Neuronal stem cell (in vitro differentiated cells): Measurements from ENCODE around the gene RNU1-3.
A peak's percentile ranks its signal among the peaks of the same experiment; 100 is the strongest.
"Not testable (repeated sequence)": the region's sequence is repeated elsewhere in the genome, so short reads cannot be mapped to it uniquely, and the experiment has no call there.

Experiments
- DNase-seq: peaks from one replicate; pipeline ENCODE4 v3.0.0-alpha.2; 2013; ENCODE audit warnings: low spot score
- H2AFZ ChIP-seq: one replicate; pipeline ENCODE4 v1.6.1; 2013; ENCODE audit warnings: mild to moderate bottlenecking, low read length, inconsistent platforms
- H2AK5ac ChIP-seq: 2 replicates; pipeline ENCODE4 v1.6.1; 2013; ENCODE audit warnings: low read depth, mild to moderate bottlenecking, inconsistent platforms, low read length, moderate library complexity, mixed read lengths
- H2BK120ac ChIP-seq: 2 replicates; pipeline ENCODE4 v1.6.1; 2013; ENCODE audit warnings: low read depth, mild to moderate bottlenecking, inconsistent platforms, low read length, moderate library complexity, mixed read lengths
- H2BK12ac ChIP-seq: one replicate; pipeline ENCODE4 v1.6.1; 2013; ENCODE audit warnings: low read length, inconsistent platforms
- H2BK15ac ChIP-seq: 2 replicates; pipeline ENCODE4 v1.6.1; 2013; ENCODE audit warnings: mild to moderate bottlenecking, low read length, inconsistent platforms, mixed read lengths
- H2BK5ac ChIP-seq: one replicate; pipeline ENCODE4 v1.6.1; 2013; ENCODE audit warnings: inconsistent platforms, mild to moderate bottlenecking, low read length, moderate library complexity
- H3K14ac ChIP-seq: one replicate; pipeline ENCODE4 v1.6.1; 2013; ENCODE audit warnings: low read length, inconsistent platforms
- H3K18ac ChIP-seq: 2 replicates; pipeline ENCODE4 v1.6.1; 2013; ENCODE audit warnings: low read length, inconsistent platforms
- H3K23ac ChIP-seq: 2 replicates; pipeline ENCODE4 v1.6.1; 2013; ENCODE audit warnings: low read depth, mild to moderate bottlenecking, mixed read lengths, low read length, inconsistent platforms; ENCODE audit not compliant: poor library complexity
- H3K27ac ChIP-seq: replicated peaks from 3 replicates; pipeline ENCODE4 v1.5.1; 2013; ENCODE audit warnings: low read length, inconsistent platforms
- H3K27me3 ChIP-seq, 3 experiments: 2 replicates each; pipeline ENCODE4 v1.6.1; 2013; ENCODE audit warnings: low read length in 3 of 3, mild to moderate bottlenecking in 2 of 3, inconsistent platforms in 1 of 3, low read depth in 1 of 3, mixed read lengths in 1 of 3, moderate library complexity in 1 of 3; ENCODE audit not compliant: control insufficient read depth in 3 of 3, insufficient read depth in 3 of 3
- H3K36me3 ChIP-seq, 2 donors: replicated peaks in 1 of 2; 2 replicates each; pipeline ENCODE4 v1.6.1; 2013; ENCODE audit warnings: low read length in 2 of 2; ENCODE audit not compliant: control insufficient read depth in 2 of 2, insufficient read depth in 2 of 2
- H3K4ac ChIP-seq: 2 replicates; pipeline ENCODE4 v1.6.1; 2013; ENCODE audit warnings: inconsistent platforms, mild to moderate bottlenecking, low read length, moderate library complexity
- H3K4me1 ChIP-seq, 2 donors: 1 replicate in 1 of 2; 2 replicates in 1 of 2; pipeline ENCODE4 v1.6.1; 2013; ENCODE audit warnings: low read length in 2 of 2, low read depth in 1 of 2; ENCODE audit not compliant: control insufficient read depth in 2 of 2, insufficient read depth in 1 of 2
- H3K4me2 ChIP-seq: one replicate; pipeline ENCODE4 v1.6.1; 2013; ENCODE audit warnings: mild to moderate bottlenecking, low read length, inconsistent platforms; ENCODE audit not compliant: insufficient read depth, poor library complexity, severe bottlenecking
- H3K4me3 ChIP-seq, 2 donors: 2 replicates each; pipeline ENCODE4 v1.5.1; 2013; ENCODE audit warnings: low read length in 2 of 2, mild to moderate bottlenecking in 2 of 2, inconsistent platforms in 1 of 2, moderate library complexity in 1 of 2
- H3K79me1 ChIP-seq: one replicate; pipeline ENCODE4 v1.6.1; 2013; ENCODE audit warnings: low read depth, mild to moderate bottlenecking, inconsistent platforms, low read length, moderate library complexity
- H3K9ac ChIP-seq: one replicate; pipeline ENCODE4 v1.6.1; 2013; ENCODE audit warnings: mild to moderate bottlenecking, low read depth, low read length, inconsistent platforms; ENCODE audit not compliant: poor library complexity
- H3K9me3 ChIP-seq, 2 donors: replicated peaks in 1 of 2; 2 replicates each; pipeline versions ENCODE3 to v1.6.1; 2013; ENCODE audit warnings: low read length in 2 of 2, mild to moderate bottlenecking in 2 of 2, inconsistent platforms in 1 of 2, low read depth in 1 of 2, mixed read lengths in 1 of 2, moderate library complexity in 1 of 2; ENCODE audit not compliant: control insufficient read depth in 2 of 2, insufficient read depth in 1 of 2
- H4K8ac ChIP-seq: one replicate; pipeline ENCODE4 v1.6.1; 2013; ENCODE audit warnings: low read depth, mild to moderate bottlenecking, inconsistent platforms, low read length, moderate library complexity
- H4K91ac ChIP-seq: one replicate; pipeline ENCODE4 v1.6.1; 2013; ENCODE audit warnings: low read length, low read depth, mild to moderate bottlenecking, inconsistent platforms; ENCODE audit not compliant: poor library complexity
- WGBS, 2 donors: extraction: QIAGEN DNeasy Blood & Tissue Kit; methylation state at CpG; one replicate each; pipeline ENCODE4 v1.1.7; 2013; ENCODE audit warnings: missing lambda C conversion rate in 2 of 2, mixed read lengths in 1 of 2; ENCODE audit not compliant: insufficient read length in 2 of 2, insufficient replicate concordance in 1 of 2; ENCODE audit errors: extremely low coverage in 2 of 2; 5-methylcytosine and 5-hydroxymethylcytosine counted together

RNU1-3 gene

GRCh38 chr1:16703602-16704001 lies 36.9 kb upstream of the RNU1-3 start:
- H2BK15ac ChIP-seq, H3K36me3 ChIP-seq, H2BK12ac ChIP-seq, H3K4ac ChIP-seq, H3K14ac ChIP-seq, H4K91ac ChIP-seq, H3K27me3 ChIP-seq, H3K27ac ChIP-seq, H3K4me2 ChIP-seq, H3K9me3 ChIP-seq, H2AFZ ChIP-seq, H3K18ac ChIP-seq, H3K9ac ChIP-seq, H2BK120ac ChIP-seq, H3K4me3 ChIP-seq, H3K4me1 ChIP-seq, H4K8ac ChIP-seq, H3K23ac ChIP-seq, H2AK5ac ChIP-seq, DNase-seq, H3K79me1 ChIP-seq, H2BK5ac ChIP-seq: not testable (repeated sequence)
- WGBS, 2 donors = no CpG with 5 or more reads among the region's 5 CpGs

- H2BK5ac ChIP-seq, H3K9ac ChIP-seq, H3K36me3 ChIP-seq, H2BK15ac ChIP-seq, H3K27ac ChIP-seq, H4K8ac ChIP-seq, H2AK5ac ChIP-seq, H3K4me3 ChIP-seq, H3K9me3 ChIP-seq, H2BK120ac ChIP-seq, H2AFZ ChIP-seq, H3K27me3 ChIP-seq, DNase-seq, H3K14ac ChIP-seq, H3K79me1 ChIP-seq, H3K23ac ChIP-seq, H3K4ac ChIP-seq, H3K4me2 ChIP-seq, H2BK12ac ChIP-seq, H4K91ac ChIP-seq, H3K18ac ChIP-seq, H3K4me1 ChIP-seq: not testable (repeated sequence)
- WGBS, 2 donors = no CpG with 5 or more reads among the region's 7 CpGs
These were observed 36.4 kb upstream of the RNU1-3 start for GRCh38 chr1:16703141-16703540.

GRCh38 chr1:16702280-16702679 lies 35.5 kb upstream of the RNU1-3 start:
- WGBS, 2 donors = no CpG with 5 or more reads among the region's 5 CpGs
- H2BK15ac ChIP-seq, H3K9ac ChIP-seq: not testable (repeated sequence)

GRCh38 chr1:16701189-16701588 lies 34.4 kb upstream of the RNU1-3 start:
- WGBS, 2 donors = no CpG with 5 or more reads among the region's 37 CpGs
- not testable (repeated sequence) for H3K4me3 ChIP-seq, H2BK15ac ChIP-seq, H2BK120ac ChIP-seq, H3K79me1 ChIP-seq, H2BK12ac ChIP-seq, H3K23ac ChIP-seq, DNase-seq, H3K27ac ChIP-seq, H4K91ac ChIP-seq, H3K36me3 ChIP-seq, H3K9ac ChIP-seq, H3K4ac ChIP-seq, H2AK5ac ChIP-seq, H2AFZ ChIP-seq, H3K27me3 ChIP-seq, H3K18ac ChIP-seq, H2BK5ac ChIP-seq, H3K14ac ChIP-seq, H3K9me3 ChIP-seq, H4K8ac ChIP-seq, H3K4me1 ChIP-seq
- H3K4me2 ChIP-seq = peak overlapping the region; percentile 18

More at GRCh38 chr1:16702280-16702679, 35.5 kb upstream of the RNU1-3 start:
- not testable (repeated sequence) for H3K4me2 ChIP-seq, H4K91ac ChIP-seq, H2AFZ ChIP-seq, H3K36me3 ChIP-seq, H2BK5ac ChIP-seq, H2AK5ac ChIP-seq, H3K4me3 ChIP-seq, H3K18ac ChIP-seq, H3K4me1 ChIP-seq, DNase-seq, H3K79me1 ChIP-seq, H4K8ac ChIP-seq, H3K27ac ChIP-seq, H3K14ac ChIP-seq, H2BK12ac ChIP-seq, H3K27me3 ChIP-seq, H3K23ac ChIP-seq, H2BK120ac ChIP-seq, H3K9me3 ChIP-seq, H3K4ac ChIP-seq
